ENCODE data around the gene TIGD2.

The TIGD2 gene

GRCh38 chr4:89164400-89164799 is 53.1 kb downstream of the TIGD2 start:
- no peak overlapping the region for H3K4me3 ChIP-seq (replicated peaks; ENCODE audit: insufficient read depth, low read length)
- no peaks in the 10 kb centered on the region for H3K27me3 ChIP-seq (ENCODE audit: insufficient read depth, poor library complexity, severe bottlenecking)
- TF ChIP-seq SPI1 (IDR thresholded peaks at IDR 0.05; ENCODE audit: borderline replicate concordance, low read depth) (no peak), POLR2AphosphoS5 (IDR thresholded peaks at IDR 0.05; ENCODE audit: low read depth) (no peak)
- no peak overlapping the region for H3K27ac ChIP-seq (replicated peaks)
- no peak for DNase-seq (ENCODE audit: low read depth in 1 of 2, low spot score in 1 of 2)

Data from HL-60 (cell line).